ENCODE results near the gene PRPF39. TPM values are rescaled to one million over a fixed set of nuclear protein-coding genes. Genes with fewer than 3 reads are reported as not detected.

The PRPF39 gene
- total RNA-seq, 4 donors from 2014 or later = 11.3 to 35.1 (median 18.9) TPM

DNA sequence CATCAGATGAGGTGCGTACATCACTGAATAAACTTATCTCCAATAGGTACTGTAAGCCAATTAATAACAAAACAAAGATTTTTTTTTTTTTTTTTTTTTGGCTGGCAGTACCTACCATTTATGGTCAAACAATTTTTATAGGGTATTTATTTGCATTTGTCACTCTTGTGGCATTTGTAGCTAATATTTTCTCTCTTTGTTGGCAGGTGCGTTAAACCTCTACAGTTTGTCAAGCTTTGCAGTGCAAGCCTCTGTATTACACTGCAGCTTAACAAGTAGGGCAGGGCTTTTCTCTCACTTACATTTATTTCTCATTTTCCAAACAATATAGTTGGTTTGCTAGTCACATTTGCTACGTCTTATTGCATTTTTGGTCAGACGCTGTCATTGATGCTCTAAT, 12.3 kb downstream of the PRPF39 start:
- Histone ChIP-seq H3K27ac (no peak overlapping the region), H3K27me3 (no peaks in the 10 kb centered on the region), H3K4me3 (no peak overlapping the region), H3K9me3 (no peaks in the 10 kb centered on the region), H3K4me1 (peaks cover 0 to 10% (median 0%) of the 10 kb centered on the region in 3 donors), H3K36me3 (peaks cover 5 to 60% of the 10 kb centered on the region in 2 donors)
- WGBS, 2 donors (ENCODE audit: low coverage in 1 of 2) = 78 to 91% methylated on average over 3 to 4 of the region's 4 CpGs
- TF ChIP-seq, protein P1, sequence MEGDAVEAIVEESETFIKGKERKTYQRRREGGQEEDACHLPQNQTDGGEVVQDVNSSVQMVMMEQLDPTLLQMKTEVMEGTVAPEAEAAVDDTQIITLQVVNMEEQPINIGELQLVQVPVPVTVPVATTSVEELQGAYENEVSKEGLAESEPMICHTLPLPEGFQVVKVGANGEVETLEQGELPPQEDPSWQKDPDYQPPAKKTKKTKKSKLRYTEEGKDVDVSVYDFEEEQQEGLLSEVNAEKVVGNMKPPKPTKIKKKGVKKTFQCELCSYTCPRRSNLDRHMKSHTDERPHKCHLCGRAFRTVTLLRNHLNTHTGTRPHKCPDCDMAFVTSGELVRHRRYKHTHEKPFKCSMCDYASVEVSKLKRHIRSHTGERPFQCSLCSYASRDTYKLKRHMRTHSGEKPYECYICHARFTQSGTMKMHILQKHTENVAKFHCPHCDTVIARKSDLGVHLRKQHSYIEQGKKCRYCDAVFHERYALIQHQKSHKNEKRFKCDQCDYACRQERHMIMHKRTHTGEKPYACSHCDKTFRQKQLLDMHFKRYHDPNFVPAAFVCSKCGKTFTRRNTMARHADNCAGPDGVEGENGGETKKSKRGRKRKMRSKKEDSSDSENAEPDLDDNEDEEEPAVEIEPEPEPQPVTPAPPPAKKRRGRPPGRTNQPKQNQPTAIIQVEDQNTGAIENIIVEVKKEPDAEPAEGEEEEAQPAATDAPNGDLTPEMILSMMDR (IDR thresholded peaks at IDR 0.05) = no peak
- TF ChIP-seq POLR2AphosphoS5 (IDR thresholded peaks at IDR 0.05) (no peak), POLR2A (IDR thresholded peaks at IDR 0.05) (no peak)
- ATAC-seq = no peak

DNA sequence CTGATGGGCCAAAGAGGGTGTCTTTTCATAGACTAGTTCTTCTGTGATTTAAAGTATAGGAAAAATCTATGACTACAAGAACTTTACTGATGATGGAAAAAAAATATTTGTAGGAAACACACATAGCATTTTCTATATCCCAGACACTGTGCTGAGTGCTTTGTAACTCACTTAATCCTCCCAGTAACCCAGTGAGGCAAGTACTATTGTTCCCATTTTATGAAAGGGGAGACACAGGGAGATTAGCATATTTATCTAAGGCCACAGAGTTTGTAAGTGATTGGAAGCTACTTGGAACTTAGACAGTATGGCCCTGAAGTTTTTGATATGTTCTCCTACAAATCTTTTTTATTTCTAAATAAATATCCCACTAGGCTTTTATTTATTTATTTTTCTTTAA, 19.9 kb downstream of the PRPF39 start:
- Histone ChIP-seq H3K27ac (no peak overlapping the region), H3K4me1 (no peaks in the 10 kb centered on the region), H3K4me3 (no peak overlapping the region), H3K27me3 (no peaks in the 10 kb centered on the region), H3K36me3 (peaks cover 1 to 82% of the 10 kb centered on the region in 2 donors), H3K9me3 (no peaks in the 10 kb centered on the region)
- TF ChIP-seq, protein P1 (IDR thresholded peaks at IDR 0.05) = no peak
- TF ChIP-seq POLR2AphosphoS5 (IDR thresholded peaks at IDR 0.05) (no peak), POLR2A (IDR thresholded peaks at IDR 0.05) (no peak), EP300 (IDR thresholded peaks at IDR 0.05) (no peak)
- no peak for ATAC-seq

DNA sequence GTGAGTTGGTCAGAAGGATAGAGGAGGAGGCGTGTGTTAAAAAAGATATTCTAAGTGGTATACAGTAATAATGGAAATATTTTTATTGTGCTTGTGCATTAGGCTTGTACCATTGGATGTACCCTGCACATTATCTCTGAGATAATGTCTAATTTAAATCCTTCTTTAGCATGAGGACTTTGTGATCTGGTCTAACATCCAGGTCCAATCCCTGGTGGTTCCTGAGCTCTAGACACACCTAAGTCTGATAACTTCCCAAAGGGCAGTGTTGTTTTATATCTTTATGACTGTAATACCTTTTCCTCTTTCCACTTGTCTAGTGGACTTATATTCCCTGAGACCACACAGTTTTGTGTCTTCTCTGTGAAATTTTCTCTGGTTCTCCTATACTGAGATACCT, 20.6 kb downstream of the PRPF39 start:
- H3K4me3 ChIP-seq = no peak overlapping the region
- no peak for ATAC-seq
- no peaks in the 10 kb centered on the region for H3K4me1 ChIP-seq
- peaks cover 0 to 82% of the 10 kb centered on the region in 2 donors for H3K36me3 ChIP-seq
- no peak overlapping the region for H3K27ac ChIP-seq
- no peaks in the 10 kb centered on the region for H3K27me3 ChIP-seq
- 86 to 93% methylated on average over 1 of the region's 1 CpG for WGBS, 2 donors (ENCODE audit: low coverage in 1 of 2)
- TF ChIP-seq POLR2AphosphoS5 (IDR thresholded peaks at IDR 0.05) = no peak
- no peak for TF ChIP-seq EP300 (IDR thresholded peaks at IDR 0.05)
- no peak for TF ChIP-seq POLR2A (IDR thresholded peaks at IDR 0.05)
- TF ChIP-seq, protein P1 (IDR thresholded peaks at IDR 0.05) = no peak
- H3K9me3 ChIP-seq = no peaks in the 10 kb centered on the region

DNA sequence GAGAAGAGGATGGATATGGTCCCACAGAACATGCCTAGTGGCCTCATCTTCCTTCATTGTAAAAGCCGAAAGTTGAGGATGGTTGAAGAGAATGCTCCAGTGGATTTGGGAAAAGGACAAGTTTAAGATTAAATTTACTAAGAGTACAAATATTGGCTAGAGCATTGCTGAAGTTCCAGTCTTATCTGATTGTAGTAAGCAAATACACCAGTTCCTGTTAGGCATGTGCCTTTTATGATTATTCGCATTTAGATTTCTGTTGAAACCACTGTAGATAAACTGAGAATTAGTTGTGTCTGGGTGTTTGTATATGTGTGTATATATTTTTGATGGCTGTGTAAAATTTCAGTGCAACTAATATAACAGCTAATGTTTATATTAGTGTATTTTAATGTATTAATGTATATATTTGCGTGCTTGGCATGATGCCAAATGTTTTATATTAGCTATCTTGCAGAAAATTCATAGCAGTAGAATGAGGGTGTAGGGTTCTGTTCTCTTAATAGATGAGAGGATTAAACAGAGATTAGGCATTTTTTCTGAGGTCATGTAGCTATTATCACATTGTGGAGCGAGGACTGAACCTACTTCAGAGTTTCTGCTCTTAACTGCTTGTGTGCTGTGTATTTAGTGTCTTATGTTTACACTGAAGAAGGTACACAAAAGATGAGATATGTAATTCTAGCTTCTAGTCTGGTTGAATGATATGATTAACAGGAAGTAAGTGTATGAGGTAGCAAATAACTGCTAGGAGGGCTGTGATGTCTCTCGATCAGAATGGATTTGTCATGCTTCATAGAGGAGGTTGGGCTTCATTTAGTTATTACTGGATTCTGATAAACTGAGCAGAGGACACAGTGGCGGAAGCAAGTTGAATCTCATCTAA, 29.2 kb downstream of the PRPF39 start:
- no peaks in the 10 kb centered on the region for H3K4me1 ChIP-seq
- H3K27ac ChIP-seq = no peak overlapping the region
- ATAC-seq = no peak
- H3K36me3 ChIP-seq = peaks cover 3 to 92% of the 10 kb centered on the region in 2 donors
- H3K27me3 ChIP-seq = no peaks in the 10 kb centered on the region
- no peak for TF ChIP-seq EP300 (IDR thresholded peaks at IDR 0.05)
- no peak for TF ChIP-seq POLR2AphosphoS5 (IDR thresholded peaks at IDR 0.05)
- H3K4me3 ChIP-seq = no peak overlapping the region
- 81 to 89% methylated on average over 6 of the region's 6 CpGs for WGBS, 2 donors (ENCODE audit: low coverage in 1 of 2)
- no peaks in the 10 kb centered on the region for H3K9me3 ChIP-seq

DNA sequence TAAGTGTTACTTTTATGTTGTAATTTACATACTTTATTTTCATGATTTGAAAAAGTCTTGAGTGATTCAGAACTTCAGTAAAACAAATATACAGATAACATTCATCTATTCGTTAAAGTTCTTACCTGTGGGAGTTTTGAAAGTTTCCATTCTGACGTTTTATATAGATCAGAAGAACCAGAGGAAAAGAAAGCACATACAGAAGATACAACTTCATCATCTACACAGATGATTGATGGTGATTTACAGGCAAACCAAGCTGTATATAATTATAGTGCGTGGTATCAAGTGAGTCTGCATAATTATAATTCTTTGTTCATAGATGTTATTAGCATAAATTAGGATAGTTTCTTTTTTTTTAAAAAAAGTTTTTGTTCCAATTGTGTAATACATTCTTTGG, 30.4 kb downstream of the PRPF39 start:
- no peak overlapping the region for H3K4me3 ChIP-seq
- peaks cover 3 to 98% of the 10 kb centered on the region in 2 donors for H3K36me3 ChIP-seq
- TF ChIP-seq EP300 (IDR thresholded peaks at IDR 0.05) = no peak
- no peak for TF ChIP-seq POLR2AphosphoS5 (IDR thresholded peaks at IDR 0.05)
- no peak for TF ChIP-seq POLR2A (IDR thresholded peaks at IDR 0.05)
- TF ChIP-seq, protein P1 (IDR thresholded peaks at IDR 0.05) = no peak
- ATAC-seq = no peak
- H3K4me1 ChIP-seq = no peaks in the 10 kb centered on the region
- H3K27me3 ChIP-seq = no peaks in the 10 kb centered on the region
- 56 to 75% methylated on average over 3 of the region's 3 CpGs for WGBS, 2 donors (ENCODE audit: low coverage in 1 of 2)
- no peak overlapping the region for H3K27ac ChIP-seq
- no peaks in the 10 kb centered on the region for H3K9me3 ChIP-seq

Measured in gastroesophageal sphincter (tissue), 4 donors.